KG1 (cell line): ENCODE results near the gene DOCK3.
A peak's percentile ranks its signal among the peaks of the same experiment; 100 is the strongest.

Experiments used
- DNase-seq: peaks from one replicate; lab custom pipeline; 2025; lab: John Stamatoyannopoulos, UW

DOCK3 gene, protein sequence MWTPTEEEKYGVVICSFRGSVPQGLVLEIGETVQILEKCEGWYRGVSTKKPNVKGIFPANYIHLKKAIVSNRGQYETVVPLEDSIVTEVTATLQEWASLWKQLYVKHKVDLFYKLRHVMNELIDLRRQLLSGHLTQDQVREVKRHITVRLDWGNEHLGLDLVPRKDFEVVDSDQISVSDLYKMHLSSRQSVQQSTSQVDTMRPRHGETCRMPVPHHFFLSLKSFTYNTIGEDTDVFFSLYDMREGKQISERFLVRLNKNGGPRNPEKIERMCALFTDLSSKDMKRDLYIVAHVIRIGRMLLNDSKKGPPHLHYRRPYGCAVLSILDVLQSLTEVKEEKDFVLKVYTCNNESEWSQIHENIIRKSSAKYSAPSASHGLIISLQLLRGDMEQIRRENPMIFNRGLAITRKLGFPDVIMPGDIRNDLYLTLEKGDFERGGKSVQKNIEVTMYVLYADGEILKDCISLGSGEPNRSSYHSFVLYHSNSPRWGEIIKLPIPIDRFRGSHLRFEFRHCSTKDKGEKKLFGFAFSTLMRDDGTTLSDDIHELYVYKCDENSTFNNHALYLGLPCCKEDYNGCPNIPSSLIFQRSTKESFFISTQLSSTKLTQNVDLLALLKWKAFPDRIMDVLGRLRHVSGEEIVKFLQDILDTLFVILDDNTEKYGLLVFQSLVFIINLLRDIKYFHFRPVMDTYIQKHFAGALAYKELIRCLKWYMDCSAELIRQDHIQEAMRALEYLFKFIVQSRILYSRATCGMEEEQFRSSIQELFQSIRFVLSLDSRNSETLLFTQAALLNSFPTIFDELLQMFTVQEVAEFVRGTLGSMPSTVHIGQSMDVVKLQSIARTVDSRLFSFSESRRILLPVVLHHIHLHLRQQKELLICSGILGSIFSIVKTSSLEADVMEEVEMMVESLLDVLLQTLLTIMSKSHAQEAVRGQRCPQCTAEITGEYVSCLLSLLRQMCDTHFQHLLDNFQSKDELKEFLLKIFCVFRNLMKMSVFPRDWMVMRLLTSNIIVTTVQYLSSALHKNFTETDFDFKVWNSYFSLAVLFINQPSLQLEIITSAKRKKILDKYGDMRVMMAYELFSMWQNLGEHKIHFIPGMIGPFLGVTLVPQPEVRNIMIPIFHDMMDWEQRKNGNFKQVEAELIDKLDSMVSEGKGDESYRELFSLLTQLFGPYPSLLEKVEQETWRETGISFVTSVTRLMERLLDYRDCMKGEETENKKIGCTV (N-terminal part only)

DNA sequence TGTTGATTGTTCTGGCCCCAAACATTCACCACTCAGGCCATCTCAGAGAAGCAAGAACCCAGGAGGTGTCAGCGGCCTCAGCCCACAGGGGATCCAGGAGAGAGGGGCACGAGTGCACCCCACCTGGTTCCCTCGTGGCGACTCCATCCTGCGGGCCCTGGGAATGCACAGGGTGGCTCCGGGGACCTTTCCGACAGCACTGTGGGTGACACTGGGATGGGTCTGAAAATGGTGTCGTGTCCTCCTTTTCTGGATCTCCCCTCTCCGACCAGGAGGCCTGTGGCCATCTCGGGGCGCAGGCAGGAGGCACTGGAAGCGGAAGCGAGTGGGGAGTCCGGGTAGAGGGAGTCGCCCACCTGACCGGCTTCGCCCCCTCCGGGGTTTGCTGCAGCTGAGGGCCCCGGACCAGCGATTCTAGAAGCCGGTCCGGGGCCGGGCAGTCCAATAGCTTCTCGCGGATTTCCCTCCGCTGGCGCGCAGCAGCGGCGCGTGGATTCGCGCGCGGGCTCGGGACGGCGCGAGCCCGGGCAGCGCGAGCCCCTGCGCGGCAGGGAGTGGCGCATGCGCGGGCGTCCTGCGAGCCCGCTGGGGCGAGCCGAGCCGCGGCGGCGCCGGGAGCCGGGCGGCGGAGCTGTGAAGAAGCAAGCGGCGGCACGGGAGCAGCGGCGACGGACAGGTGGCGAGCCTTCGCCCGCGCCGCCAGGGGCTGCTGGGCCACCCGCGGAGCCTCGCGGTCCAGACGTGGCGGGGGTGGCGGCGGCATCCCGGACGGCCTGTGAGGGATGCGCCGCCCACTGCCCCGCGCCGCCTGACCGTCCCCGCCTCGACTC is at the start of gene DOCK3:
DOCK3 (plus strand) TSS at position 579 of the 830 bp plus-strand sequence. CDS start 337 bp downstream, outside the sequence.
- DNase-seq, result no peak

DNA sequence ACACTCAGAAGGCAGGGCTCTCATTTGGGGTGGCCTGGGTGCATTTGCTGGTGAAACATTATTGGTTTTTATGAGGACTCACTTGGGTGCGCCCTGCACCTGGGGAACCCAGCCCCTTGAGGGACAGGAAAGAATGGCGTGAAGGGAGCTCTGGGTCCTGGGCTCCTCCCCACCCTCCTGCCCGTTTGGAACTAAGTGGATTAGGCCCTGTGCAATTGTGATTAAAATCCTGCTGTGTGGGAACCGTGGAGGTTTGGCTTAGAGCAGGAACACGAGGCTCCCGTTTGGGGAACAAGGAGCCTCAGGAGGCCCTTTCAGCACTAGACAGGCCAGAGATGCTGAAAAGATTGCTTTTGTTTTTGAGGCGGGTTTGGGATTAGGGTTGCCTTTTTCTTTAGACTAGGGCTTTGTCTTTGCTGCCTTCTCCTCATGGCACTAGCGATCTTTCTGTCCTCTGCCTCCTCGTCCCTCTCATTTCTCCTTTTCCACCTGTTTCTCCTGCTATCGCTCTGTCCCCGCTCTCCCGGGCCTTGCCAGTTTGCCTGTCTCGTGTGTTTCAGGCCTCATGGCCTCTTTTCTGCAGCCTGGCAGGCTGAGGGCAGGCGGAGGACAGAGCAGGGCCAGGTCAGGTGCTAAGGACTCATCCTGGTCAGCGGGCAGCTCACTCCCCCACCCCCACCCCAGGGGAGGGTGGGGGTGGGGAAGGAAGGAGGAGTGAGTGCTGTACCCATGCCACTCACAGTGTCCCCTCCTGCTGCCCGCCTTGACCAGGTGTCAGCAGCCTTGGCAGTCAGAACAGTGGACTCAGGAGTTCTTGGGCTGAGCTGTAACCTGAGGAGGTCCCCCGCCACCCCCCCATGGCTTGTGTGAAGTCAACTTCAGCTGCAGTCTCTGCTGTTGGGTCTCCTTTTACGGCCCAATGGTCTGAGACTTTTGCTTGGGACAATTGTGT is 49.2 kb upstream of the DOCK3 start:
- DNase-seq, result no peak

DNA sequence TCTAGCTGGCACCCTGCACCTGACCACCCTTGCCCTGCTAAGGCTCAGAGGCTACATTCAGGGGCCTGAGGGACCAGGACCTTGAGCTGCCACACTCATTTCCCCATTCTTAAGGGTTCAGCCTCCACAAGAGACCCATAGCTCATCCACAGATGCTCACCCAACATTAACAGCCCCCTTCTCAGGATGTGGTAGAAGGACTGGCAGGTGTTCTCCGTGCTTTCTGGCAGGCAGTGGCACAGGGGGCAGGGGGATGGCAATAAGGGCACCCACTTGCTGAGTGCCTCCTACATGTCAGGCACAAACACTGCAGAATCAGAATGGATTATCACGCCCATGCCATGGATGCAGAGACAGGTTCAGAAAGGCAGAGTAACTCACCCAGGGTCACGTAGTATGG is 48.3 kb upstream of the DOCK3 start:
- DNase-seq, result no peak

DNA sequence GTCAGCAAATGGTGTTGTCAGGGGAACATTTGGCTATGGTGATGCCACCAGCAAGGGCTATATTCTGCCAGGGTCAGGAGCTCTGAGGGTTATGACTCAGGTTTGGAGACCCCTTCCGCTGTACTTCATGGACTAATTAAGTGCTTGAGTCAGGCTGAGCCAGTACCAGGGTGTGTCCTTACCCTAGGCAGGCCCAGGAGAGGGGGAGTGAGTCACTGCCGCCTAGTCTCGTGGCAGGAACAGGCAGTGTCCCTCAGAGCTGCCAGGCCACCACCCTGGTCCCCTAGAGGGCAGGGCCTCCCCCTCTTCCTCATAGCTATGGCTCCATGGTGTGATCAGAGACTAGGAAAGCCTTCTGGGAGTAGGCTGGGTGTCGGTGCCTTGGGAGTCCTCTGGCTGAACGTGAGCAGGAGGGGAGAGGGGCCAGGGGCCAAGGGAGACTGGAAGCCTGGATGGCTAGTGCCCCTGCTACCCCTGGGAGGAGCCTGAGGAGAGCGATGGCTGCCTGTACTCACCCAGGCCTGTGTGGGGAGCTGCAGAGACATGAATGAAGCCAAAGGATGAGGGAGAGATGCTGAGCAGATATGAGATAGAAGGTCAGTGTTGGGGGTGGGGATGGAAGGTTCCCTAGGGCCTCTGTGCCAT is 47.2 kb upstream of the DOCK3 start:
- DNase-seq, result no peak

DNA sequence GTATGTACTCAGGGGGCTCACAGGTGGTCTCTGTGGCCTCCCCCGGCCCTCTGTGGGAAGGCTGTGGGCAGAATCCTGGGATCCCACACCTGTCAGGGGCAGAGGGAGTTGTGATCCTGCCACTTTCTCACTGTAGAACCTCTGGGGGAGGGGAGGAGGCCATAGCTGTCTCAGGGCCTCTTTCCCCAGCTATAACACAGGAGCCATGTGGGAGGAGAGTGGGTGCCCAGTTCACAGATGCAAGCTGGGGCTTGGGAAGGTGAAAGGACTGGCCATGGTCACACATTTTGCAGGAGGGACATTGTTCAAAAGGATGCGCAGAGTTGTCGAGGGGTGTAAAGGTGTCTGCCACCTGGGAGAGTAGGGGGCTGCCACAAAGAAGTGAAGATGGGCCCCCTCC is 46.1 kb upstream of the DOCK3 start:
- DNase-seq, result no peak

DNA sequence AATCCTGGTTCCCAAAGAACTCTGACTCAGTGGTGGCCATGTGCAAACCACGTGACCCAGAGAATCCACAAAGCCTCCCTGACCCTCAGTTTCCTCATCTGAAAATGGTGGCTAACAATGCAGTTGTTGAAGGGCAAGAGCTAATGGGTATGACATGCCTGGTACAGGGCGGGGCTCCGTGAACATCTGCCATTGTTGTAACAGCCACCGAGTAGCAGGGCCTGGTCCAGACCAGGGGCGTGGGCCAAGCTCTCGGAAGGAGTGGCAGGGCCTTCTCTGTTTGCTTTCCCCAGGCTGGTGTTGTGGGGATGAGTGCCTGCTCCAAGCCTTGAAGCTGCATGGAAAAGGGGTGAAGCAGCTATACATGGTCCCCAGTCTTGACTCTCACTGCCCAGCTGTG is 44.3 kb upstream of the DOCK3 start:
- no peak for DNase-seq

DNA sequence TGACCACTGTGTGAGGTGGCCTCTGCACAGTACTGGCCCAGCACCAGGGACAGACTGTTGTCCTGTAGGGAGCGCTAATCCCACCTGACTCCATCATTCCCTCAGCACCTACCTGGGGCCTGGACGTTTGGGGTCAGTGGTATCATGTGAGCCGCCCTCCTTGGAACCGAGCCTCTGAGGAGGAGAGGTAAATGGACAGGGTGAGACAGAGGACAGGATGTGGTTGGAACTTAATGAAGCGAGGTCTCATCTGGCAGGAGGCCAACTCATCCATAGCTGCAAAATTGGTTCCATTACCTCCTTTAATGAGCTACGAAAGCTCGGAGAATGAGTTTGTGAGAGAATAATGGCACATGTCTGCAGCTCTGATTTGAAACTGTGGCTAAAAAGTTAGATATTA is 43.9 kb upstream of the DOCK3 start:
- DNase-seq, result no peak

DNA sequence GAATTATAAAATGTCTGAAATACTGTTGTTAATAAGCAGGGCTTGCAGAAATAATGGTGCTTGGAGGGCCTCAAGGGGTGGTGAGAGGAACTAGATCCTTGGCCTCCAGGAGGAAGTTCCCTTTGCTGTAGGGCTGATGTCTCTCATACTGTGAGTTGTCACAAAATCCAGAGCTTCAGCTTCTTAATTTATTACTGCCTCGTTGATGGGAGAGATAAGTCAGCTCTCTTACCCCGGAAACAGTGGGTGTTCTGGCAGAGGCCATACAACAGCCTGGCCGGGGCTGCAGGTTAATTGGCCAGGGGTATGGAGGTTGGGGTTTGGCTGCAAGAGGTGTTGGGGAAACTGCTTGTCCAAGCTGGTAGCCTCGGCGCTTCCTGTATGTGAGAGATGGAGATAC is 42.3 kb upstream of the DOCK3 start:
- DNase-seq, result peak; percentile 52

DNA sequence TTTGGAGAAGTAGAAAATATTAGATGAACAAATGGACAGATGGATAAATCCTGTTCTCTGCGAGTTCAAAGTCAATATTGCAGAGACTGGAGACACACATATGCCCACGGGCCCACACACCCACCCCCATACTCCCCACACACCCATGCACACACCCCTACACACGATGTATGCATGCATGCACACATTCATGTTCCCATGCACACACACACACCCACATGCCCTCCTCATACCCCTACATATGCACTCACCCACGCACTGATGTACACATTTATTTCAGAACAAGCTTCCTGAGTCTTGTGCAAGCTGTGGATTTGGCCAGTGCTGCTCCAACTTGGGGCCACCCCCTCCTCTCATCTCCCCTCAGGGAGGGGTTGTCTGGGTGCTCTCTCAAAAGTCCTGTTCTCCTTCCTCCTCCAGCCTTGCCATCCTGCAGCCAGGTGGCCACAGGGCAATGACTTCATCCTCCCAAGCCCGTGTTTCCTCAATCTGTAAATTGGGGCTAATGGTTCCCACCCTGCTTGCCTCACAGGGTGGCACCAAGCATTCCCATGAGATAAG is 41.4 kb upstream of the DOCK3 start:
- no peak for DNase-seq

DNA sequence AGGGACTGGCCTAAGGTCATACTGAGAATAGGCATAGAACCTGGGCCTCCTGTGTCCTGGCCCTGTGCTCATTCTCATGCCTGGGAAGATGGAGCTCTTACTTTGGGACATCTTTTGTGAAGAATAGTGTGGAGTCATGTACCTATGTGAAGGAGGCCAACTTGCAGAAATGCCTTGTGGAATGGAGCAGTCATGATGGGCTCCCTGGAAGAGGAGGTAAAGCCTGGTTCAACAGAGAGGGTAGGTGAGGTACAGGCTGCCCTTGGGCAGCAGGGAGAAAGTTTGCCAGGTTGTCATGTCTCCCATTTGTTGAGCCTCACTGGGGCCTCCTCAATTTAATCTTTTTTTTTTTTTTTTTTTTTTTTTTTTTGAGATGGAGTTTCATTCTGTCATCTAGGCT is 39.7 kb upstream of the DOCK3 start:
- no peak for DNase-seq

DNA sequence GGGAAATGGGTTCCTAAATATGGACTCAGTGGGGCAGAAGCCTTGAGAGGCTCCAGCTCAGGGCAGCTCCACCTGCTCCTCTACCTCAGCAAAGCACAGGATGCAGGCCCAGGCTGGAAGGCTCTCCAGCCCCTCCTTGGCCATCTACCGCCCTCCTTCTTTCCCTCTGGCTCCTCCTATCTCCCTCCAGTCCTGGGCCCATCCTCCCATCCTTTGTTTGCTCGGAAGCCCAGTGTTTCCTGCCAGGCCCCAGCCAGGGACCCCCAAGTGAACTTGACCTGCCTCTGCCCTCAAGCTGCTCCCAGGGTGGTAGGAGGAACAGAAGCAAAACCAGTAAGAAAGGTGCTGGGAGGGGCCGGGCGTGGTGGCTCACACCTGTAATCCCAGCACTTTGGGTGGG is 37.7 kb upstream of the DOCK3 start:
- no peak for DNase-seq

DNA sequence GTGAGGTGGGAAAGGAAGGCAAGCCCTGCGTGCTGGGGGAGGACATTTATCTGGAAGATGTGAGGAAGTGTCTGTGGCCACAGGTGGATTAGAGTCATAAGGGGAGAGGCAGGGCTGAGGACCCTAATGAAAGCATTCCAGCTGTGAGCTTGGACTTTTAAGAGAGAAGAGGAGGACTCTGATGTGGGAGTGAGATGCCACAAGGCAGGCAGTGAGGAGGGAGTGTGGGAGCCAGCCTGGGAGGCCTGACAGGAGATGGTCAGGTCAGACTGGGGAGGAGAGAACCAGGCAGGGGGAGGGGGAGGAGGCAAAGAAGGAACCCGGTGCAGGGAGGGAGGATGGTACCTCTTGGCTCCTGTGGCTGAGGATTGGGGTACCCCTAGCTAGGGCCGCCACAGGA is 36.8 kb upstream of the DOCK3 start:
- no peak for DNase-seq

DNA sequence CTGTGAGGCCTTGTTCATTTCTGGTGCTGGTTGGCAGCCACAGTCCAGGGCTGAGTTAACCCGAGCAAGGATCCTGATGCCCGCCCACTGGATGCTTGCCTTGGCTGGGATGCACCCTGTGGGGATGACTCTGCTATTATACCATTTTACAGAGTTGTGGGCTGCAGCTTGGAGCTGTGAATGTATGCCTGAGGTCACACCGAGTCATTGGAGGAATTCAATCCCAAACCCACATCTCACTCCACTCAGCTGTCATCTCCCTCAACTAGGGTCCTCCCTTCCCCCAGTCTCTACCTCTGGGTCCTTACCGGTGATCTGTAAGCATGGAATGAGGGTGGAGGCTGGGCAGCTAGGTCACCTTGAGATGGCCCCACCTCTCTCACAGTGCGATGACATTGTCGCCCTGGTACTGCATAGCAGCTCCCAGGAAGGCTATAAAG is 35.7 kb upstream of the DOCK3 start:
- DNase-seq, result no peak

DNA sequence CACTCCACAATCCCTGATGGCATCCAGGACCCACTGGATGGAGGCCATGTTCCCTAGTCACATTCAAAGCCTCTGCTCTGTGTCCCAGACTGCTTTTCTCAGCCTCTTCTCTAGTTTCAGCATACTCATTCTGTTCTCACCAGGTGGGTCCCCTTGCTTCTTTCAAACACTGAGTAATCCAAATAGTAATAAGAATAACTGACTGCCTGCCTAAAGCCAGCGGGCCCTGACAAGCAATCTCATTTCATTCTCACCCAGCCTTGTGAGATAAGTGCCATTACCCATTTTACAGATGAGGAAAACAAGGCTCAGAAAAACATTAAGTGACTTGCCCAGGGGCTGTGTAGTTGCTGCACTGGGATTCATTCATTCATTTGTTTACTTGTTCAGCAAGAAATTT is 32.3 kb upstream of the DOCK3 start:
- DNase-seq, result no peak

DNA sequence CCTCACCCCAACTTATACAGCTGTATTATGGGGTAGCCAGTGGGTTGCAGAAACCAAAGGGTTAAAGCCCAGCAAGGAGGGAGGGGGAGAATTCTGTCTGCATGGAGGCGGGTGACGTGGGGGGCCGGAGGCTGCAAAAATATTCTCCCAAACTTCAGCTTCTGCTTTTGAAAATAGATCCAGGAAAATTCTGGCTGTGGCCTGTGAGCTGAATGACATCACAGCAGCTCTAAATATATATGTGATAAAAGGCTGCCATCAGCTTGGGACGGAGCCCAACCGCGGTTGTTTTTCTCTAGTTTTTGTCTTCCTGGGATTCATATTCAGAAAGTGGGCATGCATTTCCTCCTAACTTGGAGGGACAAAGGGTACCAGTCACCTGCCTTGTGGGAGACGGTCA is 30.2 kb upstream of the DOCK3 start:
- no peak for DNase-seq

DNA sequence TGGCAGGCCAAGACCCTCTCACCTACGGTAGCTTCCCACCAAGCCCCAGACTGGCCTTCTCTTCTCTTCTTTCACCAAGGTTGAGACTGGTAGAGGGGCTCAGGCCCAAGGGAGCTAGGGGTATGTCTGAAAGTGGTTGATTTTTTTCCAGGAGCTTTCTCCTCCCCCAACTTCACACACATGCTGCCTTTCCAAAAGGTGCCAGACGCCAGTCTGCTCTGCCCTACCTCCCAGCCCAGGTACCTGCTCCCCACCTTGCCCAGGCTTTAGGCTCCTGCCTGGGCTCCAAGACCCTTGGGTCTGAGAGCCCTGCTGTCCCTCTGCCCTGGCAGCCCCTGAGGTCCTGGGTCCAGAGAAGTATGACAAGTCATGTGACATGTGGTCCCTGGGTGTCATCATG is 29.3 kb upstream of the DOCK3 start:
- no peak for DNase-seq

DNA sequence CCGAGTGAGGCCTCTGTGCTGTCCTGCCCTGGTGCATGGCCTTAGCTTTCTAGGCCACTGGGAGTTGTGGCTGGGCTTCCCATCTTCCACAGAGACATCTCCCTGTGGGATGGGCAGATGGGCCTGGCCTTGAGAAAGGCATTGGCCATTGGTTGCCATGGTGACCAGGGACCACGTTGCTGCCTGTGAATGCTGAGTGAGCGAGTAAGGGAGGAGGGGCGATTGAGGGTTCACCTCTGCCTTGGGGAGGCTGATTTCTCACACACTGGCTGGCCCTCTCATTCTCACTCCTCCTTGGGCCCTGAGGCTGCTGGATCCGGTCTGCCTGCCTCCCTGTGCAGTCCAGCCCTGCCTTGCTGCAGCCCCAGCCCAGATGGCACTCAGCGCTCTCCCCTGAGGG is 26.4 kb upstream of the DOCK3 start:
- DNase-seq, result no peak

DNA sequence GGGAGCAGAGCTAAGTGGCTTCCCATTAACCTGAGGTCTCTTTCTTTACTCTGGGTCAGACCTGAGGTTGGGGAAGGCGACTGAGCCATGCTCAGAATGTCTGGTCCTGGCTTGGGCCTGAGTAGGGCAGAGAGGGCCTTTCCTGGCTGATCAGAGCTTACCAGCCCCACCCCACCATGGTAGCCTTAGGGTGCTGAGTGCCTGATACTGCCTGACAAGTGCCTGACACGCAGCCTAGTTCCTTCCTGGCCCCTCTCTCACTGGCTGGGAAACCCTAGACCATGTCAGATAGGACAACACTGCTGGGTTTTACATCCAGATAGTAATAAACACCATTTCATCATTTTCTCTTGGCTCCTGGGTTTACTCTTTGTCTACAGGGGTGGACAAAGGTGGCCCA is 25.8 kb upstream of the DOCK3 start:
- DNase-seq, result no peak

DNA sequence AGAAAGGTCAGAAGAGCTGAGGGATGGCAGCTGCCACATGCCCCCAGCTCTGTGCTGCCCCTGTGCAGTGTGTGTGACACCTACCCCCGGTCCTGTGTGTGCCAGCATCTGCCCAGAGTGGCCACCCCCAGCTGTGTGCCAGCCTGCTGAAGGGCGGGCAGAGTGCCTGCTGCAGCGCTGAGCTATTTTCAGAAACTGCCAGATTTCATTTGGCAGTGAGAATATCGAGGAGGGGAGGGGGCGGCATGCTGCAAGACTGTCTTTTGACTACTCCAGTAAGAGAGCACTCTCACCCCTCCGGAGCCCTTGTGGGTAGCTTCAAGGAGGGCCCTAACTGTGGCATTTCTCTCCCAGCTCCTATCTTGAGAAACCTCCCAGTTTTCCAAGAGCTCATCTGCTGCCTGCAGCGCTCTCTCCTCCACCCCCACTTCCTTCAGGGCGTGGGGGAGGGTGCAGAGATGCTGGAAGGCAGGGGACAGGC is 25.2 kb upstream of the DOCK3 start:
- no peak for DNase-seq
